Measurements from ENCODE around the gene NRG3. TPM values are rescaled to one million over a fixed set of nuclear protein-coding genes. Genes with fewer than 3 reads are reported as not detected.

NRG3 gene
- total and polyA plus RNA-seq, 2 of the 8 experiments (the other 6 are each of a cell fraction or from before 2014, with no cell fraction given) = 4.2 to 5.0 TPM

DNA sequence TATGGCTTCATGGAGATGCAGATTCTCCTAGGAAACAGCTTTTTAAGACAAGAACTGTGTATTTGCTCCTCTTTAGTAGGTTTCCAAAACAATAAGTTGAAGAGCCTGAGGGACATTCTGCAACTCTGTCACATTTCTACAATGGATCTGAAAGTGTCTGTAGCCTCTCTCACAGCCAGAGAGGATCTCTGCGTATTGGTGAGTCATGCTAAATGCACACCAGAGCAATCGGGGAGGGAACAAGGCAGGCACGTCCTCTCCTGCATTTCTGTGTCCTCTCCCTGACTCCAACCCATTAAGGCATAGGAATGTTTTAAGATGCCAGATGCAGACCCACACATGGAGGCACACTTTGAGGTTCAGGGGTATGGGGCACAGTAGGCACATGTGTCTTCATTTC lies 1137.9 kb downstream of the NRG3 start:
- 80% methylated on average over 3 of the region's 3 CpGs; no CpG with 5 or more reads in 1 of the 2 experiments for WGBS, 2 experiments (ENCODE audit: extremely low coverage in 1 of 2, insufficient coverage in 1 of 2, insufficient read length in 1 of 2, insufficient replicate concordance in 2 of 2, low coverage in 1 of 2, low lambda C conversion rate in 2 of 2, missing lambda C conversion rate in 1 of 2)
- Histone ChIP-seq H4K5ac (ENCODE audit: insufficient read length, low read depth, low read length) (no peak overlapping the region), H3K79me1 (ENCODE audit: low read depth, low read length) (no peaks in the 10 kb centered on the region), H2BK120ac (replicated peaks; ENCODE audit: low read depth, low read length) (no peak overlapping the region), H3K4ac (replicated peaks; ENCODE audit: insufficient read length, low read depth, low read length) (no peak overlapping the region), H4K8ac (ENCODE audit: extremely low read depth, insufficient read depth, low read length) (no peak overlapping the region), H3K9ac (replicated peaks in 1 of 4; ENCODE audit: extremely low read depth in 1 of 4, low read depth in 3 of 4, low read length in 3 of 4) (no peak overlapping the region), H3K4me1 (replicated peaks in 1 of 4; ENCODE audit: control insufficient read depth in 3 of 4, insufficient read depth in 4 of 4, low read length in 3 of 4) (peaks cover 0 to 3% (median 1%) of the 10 kb centered on the region in 4 experiments; a peak in 2 of 7 replicates), H3K4me3 (ENCODE audit: extremely low read depth in 1 of 4, insufficient read depth in 2 of 4, low read depth in 3 of 4, low read length in 4 of 4) (no peak overlapping the region), H3K23me2 (ENCODE audit: low read depth, low read length) (no peaks in the 10 kb centered on the region), H2AFZ (ENCODE audit: low read length) (0 out of 2 replicates have a peak overlapping the region, but pooled peaks have one; percentile 28), H4K20me1 (replicated peaks in 1 of 2; ENCODE audit: control insufficient read depth in 1 of 2, insufficient read depth in 2 of 2, low read length in 2 of 2) (no peaks in the 10 kb centered on the region), H2BK12ac (ENCODE audit: low read depth, low read length) (0 out of 2 replicates have a peak overlapping the region, but pooled peaks have one; percentile 35), H3K14ac (ENCODE audit: insufficient read length) (no peak overlapping the region), H3K27ac (ENCODE audit: low read depth, low read length) (no peak overlapping the region), H4K91ac (replicated peaks; ENCODE audit: insufficient read length, low read length) (no peak overlapping the region), H2AK5ac (ENCODE audit: low read depth, low read length) (no peak overlapping the region), H3K36me3 (ENCODE audit: control insufficient read depth in 2 of 4, insufficient read depth in 4 of 4, low read length in 3 of 4) (no peaks in the 10 kb centered on the region), H3K4me2 (ENCODE audit: insufficient read depth in 1 of 2, low read depth in 2 of 2, low read length in 2 of 2) (no peak overlapping the region), H3K23ac (ENCODE audit: insufficient read length) (no peak overlapping the region), H3K9me3 (ENCODE audit: insufficient read depth in 2 of 2, low read depth in 1 of 2, low read length in 1 of 2) (no peaks in the 10 kb centered on the region), H2BK15ac (ENCODE audit: low read length) (no peak overlapping the region), H2BK20ac (ENCODE audit: low read length) (no peak overlapping the region), H3K56ac (replicated peaks; ENCODE audit: insufficient read length, low read depth, low read length) (no peak overlapping the region), H3K18ac (ENCODE audit: extremely low read depth, low read length) (no peak overlapping the region), H2BK5ac (ENCODE audit: low read depth, low read length) (no peak overlapping the region), H3K27me3 (replicated peaks in 1 of 4; ENCODE audit: control insufficient read depth in 3 of 4, extremely low read depth in 1 of 4, insufficient read depth in 3 of 4, low read length in 3 of 4) (no peaks in the 10 kb centered on the region), H3K79me2 (ENCODE audit: control insufficient read depth in 1 of 2, insufficient read depth in 2 of 2, low read length in 2 of 2) (no peaks in the 10 kb centered on the region)
- TF ChIP-seq E2F6 (IDR thresholded peaks at IDR 0.05) (no peak), TCF12 (IDR thresholded peaks at IDR 0.05; ENCODE audit: low read depth, low read length) (no peak), CHD1 (IDR thresholded peaks at IDR 0.05; ENCODE audit: low read depth, low read length) (no peak), BRCA1 (IDR thresholded peaks at IDR 0.05; ENCODE audit: low read depth, low read length) (no peak), RXRA (IDR thresholded peaks at IDR 0.05; ENCODE audit: insufficient read depth, low read depth, low read length) (no peak), MAFK (IDR thresholded peaks at IDR 0.05; ENCODE audit: low read depth, low read length) (no peak), SIN3A (conservative IDR thresholded peaks at IDR 0.05 in 1 of 2, IDR thresholded peaks at IDR 0.05 in 1 of 2; ENCODE audit: low read depth in 1 of 2, low read length in 2 of 2) (no peak)
- ChIA-PET POLR2A (ENCODE audit: partially characterized antibody) (no interaction called here), CTCF (ENCODE audit: partially characterized antibody) (no interaction called here)
- no peak for DNase-seq (ENCODE audit: low read depth in 1 of 2, low spot score in 2 of 2)
- no peak for FAIRE-seq
